KMS-11 (cell line): Measurements from ENCODE around the gene USP24.

Experiments used
- H2AFZ ChIP-seq: fragments of 200-600 bp; sonication (generic); 2 replicates; pipeline ENCODE4 v1.6.1; 2016; ENCODE audit warnings: antibody characterized with exemption, mixed run types, low read depth
- H3K27ac ChIP-seq: fragments of 200-600 bp; sonication (generic); 2 replicates; pipeline ENCODE4 v1.6.1; 2016; ENCODE audit warnings: mild to moderate bottlenecking, mixed run types
- H3K27me3 ChIP-seq: fragments of 200-600 bp; sonication (generic); 2 replicates; pipeline ENCODE4 v1.6.1; 2017; ENCODE audit warnings: mild to moderate bottlenecking, low read depth, mixed run types, moderate library complexity; ENCODE audit not compliant: insufficient read depth
- H3K36me3 ChIP-seq: fragments of 200-600 bp; sonication (generic); 2 replicates; pipeline ENCODE4 v1.6.1; 2017; ENCODE audit warnings: mild to moderate bottlenecking, mixed run types; ENCODE audit not compliant: insufficient read depth
- H3K4me1 ChIP-seq: fragments of 200-600 bp; sonication (generic); 2 replicates; pipeline ENCODE4 v1.6.1; 2016; ENCODE audit warnings: mild to moderate bottlenecking, low read depth, mixed run types; ENCODE audit not compliant: poor library complexity, severe bottlenecking
- H3K4me2 ChIP-seq: fragments of 200-600 bp; sonication (generic); 2 replicates; pipeline ENCODE4 v1.7.0; 2016; ENCODE audit warnings: mild to moderate bottlenecking, mixed run types
- H3K4me3 ChIP-seq: fragments of 200-600 bp; sonication (generic); IDR thresholded peaks from 2 replicates; pipeline ENCODE4 v1.6.1; 2017; ENCODE audit warnings: low read depth, low read length, mixed read lengths; ENCODE audit not compliant: insufficient read depth
- H3K79me2 ChIP-seq: fragments of 200-600 bp; sonication (generic); 2 replicates; pipeline ENCODE4 v1.6.1; 2016; ENCODE audit warnings: low read depth, mixed run types; ENCODE audit not compliant: insufficient read depth
- H3K9ac ChIP-seq: fragments of 200-600 bp; sonication (generic); 2 replicates; pipeline ENCODE4 v1.6.1; 2016; ENCODE audit warnings: mild to moderate bottlenecking, mixed run types
- H4K20me1 ChIP-seq: fragments of 200-600 bp; sonication (generic); 2 replicates; pipeline ENCODE4 v1.6.1; 2016; ENCODE audit warnings: mild to moderate bottlenecking, mixed run types; ENCODE audit not compliant: insufficient read depth
- TF ChIP-seq, protein P1 (sequence below): fragments of 200-600 bp; sonication (generic); conservative IDR thresholded peaks from 2 replicates; pipeline ENCODE4 v1.6.1; 2017; ENCODE audit warnings: low read depth, mild to moderate bottlenecking, antibody characterized with exemption, low read length, moderate library complexity, mixed read lengths

USP24 gene

DNA sequence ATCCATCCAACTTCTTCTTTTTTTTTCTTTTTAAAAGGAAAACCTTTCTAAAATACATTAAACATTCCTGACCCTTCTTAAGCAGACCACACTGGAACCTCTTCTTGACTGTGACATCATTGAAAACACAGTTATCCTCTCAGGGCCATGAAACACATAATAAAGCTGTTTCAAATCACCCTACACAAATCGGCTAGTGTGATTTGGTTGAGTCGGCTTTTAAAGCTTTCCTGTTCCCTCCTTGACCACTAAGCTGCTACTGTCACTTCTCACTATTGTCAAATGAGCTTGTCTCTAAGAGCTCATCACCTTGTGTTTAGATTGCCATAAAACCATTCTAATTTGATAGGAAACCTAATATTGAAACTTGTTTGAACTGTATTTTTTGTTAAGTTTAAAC is 5.9 kb downstream of the USP24 start:
- H3K4me3 ChIP-seq: no peak overlapping the region
- no peaks in the 10 kb centered on the region for H3K36me3 ChIP-seq
- no peaks in the 10 kb centered on the region for H4K20me1 ChIP-seq
- H3K27me3 ChIP-seq: no peaks in the 10 kb centered on the region
- H3K4me2 ChIP-seq: no peak overlapping the region
- no peak overlapping the region for H3K27ac ChIP-seq
- TF ChIP-seq, protein P1, sequence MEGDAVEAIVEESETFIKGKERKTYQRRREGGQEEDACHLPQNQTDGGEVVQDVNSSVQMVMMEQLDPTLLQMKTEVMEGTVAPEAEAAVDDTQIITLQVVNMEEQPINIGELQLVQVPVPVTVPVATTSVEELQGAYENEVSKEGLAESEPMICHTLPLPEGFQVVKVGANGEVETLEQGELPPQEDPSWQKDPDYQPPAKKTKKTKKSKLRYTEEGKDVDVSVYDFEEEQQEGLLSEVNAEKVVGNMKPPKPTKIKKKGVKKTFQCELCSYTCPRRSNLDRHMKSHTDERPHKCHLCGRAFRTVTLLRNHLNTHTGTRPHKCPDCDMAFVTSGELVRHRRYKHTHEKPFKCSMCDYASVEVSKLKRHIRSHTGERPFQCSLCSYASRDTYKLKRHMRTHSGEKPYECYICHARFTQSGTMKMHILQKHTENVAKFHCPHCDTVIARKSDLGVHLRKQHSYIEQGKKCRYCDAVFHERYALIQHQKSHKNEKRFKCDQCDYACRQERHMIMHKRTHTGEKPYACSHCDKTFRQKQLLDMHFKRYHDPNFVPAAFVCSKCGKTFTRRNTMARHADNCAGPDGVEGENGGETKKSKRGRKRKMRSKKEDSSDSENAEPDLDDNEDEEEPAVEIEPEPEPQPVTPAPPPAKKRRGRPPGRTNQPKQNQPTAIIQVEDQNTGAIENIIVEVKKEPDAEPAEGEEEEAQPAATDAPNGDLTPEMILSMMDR: no peak
- H3K4me1 ChIP-seq: peaks cover 43% of the 10 kb centered on the region
- H2AFZ ChIP-seq: no peak overlapping the region
- peaks cover 39% of the 10 kb centered on the region; the same call in 1 of the 2 replicates for H3K79me2 ChIP-seq
- H3K9ac ChIP-seq: no peak overlapping the region

DNA sequence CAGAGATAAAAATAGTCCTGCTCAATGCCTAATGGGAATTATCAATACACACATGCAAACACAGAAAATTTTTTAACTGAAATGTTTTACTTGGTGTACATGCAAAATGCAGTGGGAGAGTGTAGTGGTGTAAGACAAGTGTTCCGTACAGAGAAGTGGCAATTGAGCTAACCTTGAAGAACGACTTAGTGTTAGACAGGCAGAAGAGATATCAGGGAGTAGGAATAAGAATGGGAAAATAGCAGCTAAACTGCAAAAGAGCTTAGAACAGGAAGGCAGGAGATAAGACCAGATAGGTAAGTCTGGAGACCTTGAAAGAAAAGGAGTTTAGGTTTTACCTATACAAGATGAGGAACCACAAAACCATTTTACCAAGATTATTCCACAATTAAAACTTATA is 9.0 kb downstream of the USP24 start:
- Histone ChIP-seq H3K4me1 (peaks cover 31% of the 10 kb centered on the region), H3K27me3 (no peaks in the 10 kb centered on the region), H4K20me1 (no peaks in the 10 kb centered on the region), H3K9ac (no peak overlapping the region), H3K27ac (no peak overlapping the region), H3K4me2 (no peak overlapping the region), H3K36me3 (no peaks in the 10 kb centered on the region), H2AFZ (no peak overlapping the region), H3K4me3 (no peak overlapping the region), H3K79me2 (peaks cover 25% of the 10 kb centered on the region; the same call in 1 of the 2 replicates)
- TF ChIP-seq, protein P1: no peak

DNA sequence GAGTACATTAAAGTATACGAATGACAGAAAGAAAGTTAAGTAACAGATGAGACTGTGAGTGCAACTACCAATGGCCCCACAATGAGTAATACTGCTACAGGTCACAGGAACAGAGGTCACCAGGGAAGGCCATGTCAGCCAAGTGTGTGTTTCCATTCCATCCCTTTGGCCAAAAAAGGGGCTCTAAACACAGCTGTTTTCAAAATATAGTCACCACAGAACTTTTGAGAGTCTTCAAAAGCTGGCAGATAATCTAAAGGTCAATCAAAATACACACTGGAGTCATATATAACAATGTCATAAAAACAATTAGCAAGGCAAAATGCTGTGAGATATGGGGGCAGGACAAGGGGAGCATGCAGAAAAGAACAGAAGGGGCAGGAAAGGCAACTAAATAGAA is 10.2 kb downstream of the USP24 start:
- Histone ChIP-seq H3K4me2 (no peak overlapping the region), H3K27me3 (no peaks in the 10 kb centered on the region), H3K4me3 (no peak overlapping the region), H3K79me2 (peaks cover 22% of the 10 kb centered on the region; the same call in 1 of the 2 replicates), H2AFZ (no peak overlapping the region), H3K27ac (no peak overlapping the region), H3K36me3 (no peaks in the 10 kb centered on the region), H3K4me1 (peaks cover 28% of the 10 kb centered on the region), H4K20me1 (no peaks in the 10 kb centered on the region), H3K9ac (no peak overlapping the region)
- TF ChIP-seq, protein P1: no peak

DNA sequence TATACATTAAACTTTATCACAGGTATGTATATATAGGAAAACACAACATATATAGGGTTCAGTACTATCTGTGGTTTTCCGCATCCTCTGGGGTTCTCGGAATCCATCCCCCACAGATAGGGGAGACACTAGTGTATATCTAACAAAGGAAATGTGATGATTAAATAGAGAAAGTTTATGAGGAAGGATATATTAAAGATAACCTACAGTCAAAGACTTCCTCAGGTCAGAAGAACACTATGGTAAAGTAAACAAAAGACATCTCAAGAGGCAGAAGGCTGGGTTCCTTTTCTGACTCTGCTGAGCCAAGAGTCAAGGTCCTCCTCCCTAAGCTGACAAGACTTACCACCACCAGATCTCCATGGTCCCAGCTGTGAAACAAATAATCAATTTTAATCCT is 12.1 kb downstream of the USP24 start:
- Histone ChIP-seq H3K79me2 (peaks cover 17% of the 10 kb centered on the region; the same call in 1 of the 2 replicates), H3K4me2 (no peak overlapping the region), H3K27me3 (no peaks in the 10 kb centered on the region), H3K9ac (no peak overlapping the region), H3K36me3 (no peaks in the 10 kb centered on the region), H3K4me3 (no peak overlapping the region), H2AFZ (no peak overlapping the region), H3K4me1 (peaks cover 15% of the 10 kb centered on the region), H4K20me1 (no peaks in the 10 kb centered on the region), H3K27ac (no peak overlapping the region)
- TF ChIP-seq, protein P1: no peak
